ENCODE data around the gene ABCC2.
"Not testable (repeated sequence)": the region's sequence is repeated elsewhere in the genome, so short reads cannot be mapped to it uniquely, and the experiment has no call there.

The ABCC2 gene

GRCh38 chr10:99782447-99783286 lies at the start of gene ABCC2:
TSS of gene ABCC2 (plus strand) at chr10:99782640. CDS start at chr10:99782845, 205 bp downstream.
- no peak for DNase-seq

DNA sequence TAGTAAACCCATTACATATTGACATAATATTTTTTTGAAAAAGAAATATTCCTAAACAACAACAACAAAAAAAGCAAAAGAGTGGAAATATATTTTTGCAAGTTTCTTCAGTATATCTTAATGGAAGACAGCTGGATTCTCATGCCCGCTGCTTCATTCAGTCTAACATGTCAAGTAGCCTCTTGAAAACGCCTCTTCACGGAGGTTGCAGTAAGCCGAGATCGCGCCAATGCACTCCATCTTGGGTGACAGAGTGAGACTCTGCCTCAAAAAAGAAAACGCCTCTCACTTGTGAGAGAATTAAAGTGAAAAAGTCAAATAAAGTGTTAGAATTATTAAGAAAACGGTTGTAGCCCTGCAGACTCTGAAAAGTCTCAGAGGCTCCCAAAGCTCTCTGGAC lies 49.1 kb upstream of the ABCC2 start:
- no peak for DNase-seq

- not testable (repeated sequence) for DNase-seq
Observed at GRCh38 chr10:99734111-99734510, 48.3 kb upstream of the ABCC2 start.

- DNase-seq = no peak
Observed at GRCh38 chr10:99740260-99740659, 42.2 kb upstream of the ABCC2 start.

DNA sequence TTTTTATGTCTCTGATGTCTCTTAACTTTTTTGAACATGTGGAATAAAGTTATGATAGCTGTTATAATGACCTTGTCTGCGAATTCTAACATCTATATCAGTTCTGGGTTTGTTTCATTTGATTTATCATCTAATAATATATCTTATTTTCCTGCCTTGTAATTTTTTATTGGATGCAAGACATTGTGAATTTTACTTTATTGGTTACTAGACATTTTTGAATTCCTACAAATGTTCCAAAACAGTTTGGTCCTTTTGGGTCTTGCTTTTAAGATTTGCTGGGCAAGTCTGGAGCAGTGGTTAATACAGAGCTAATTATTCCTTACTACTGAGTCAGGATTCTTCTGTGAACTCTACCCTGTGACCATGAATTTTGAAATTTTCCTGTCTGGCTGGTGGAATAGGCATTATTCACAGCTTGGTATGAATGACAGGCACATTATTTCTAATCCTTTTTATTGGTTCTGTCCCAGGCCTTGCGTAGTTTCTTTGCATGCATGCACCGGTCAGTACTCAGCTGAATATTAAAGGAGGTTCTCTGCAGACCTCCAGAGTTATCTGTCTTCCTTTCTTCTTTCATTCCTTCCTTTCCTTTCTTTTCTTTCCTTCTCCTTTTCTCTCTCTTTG lies 41.4 kb upstream of the ABCC2 start:
- DNase-seq = no peak

DNA sequence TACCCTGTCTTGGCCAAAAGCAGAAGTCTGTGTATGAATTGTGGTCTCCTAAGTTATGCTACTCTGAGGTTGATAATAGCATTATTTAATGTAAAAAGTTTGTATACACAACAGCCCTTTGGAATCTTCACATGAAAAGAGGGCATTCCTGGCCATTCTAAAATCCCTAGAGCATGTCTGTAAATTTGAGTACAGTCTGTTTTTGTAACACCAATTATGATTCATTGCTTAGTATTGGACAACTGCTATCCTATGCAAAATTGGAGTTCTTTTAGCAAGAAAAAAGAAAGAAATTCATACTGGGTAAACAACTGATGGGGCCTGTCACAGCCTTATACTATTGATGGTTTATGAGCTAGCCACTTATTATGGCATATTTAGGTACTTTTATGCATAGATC lies 40.2 kb upstream of the ABCC2 start:
- DNase-seq = no peak

- no peak for DNase-seq
Observed at GRCh38 chr10:99742701-99743100, 39.7 kb upstream of the ABCC2 start.

GRCh38 chr10:99743841-99744240 lies 38.6 kb upstream of the ABCC2 start:
- no peak for DNase-seq

- not testable (repeated sequence) for DNase-seq
Observed at GRCh38 chr10:99746166-99746565, 36.3 kb upstream of the ABCC2 start.

DNA sequence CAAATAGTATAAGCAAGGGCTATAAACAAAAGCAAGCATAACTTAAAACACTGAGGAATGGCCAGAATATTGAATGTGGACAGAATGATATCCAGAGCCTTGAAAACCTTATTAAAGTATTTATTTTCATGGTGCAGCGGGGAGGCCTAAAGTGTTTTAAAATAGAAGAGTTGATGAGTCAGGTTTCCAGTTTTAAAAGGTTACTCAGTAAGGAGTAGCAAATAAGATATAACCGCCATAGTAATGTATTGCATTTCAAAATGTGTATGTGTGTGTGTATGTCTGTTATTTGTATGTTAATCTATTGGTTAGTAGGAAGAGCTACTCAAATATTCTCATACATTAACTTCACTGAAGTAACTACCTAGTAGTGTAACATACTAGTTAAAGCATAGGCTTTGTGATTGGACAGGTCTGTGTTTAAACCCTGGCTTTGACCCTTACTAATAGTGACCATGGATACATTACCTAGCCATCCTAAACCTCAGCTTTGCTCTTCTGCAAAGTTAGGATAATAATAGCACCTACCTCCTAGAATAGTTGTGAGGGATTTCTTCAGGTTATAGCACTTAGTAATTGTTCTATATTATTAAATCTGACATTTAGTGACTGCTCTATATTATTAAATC lies 33.5 kb upstream of the ABCC2 start:
- DNase-seq = no peak

DNA sequence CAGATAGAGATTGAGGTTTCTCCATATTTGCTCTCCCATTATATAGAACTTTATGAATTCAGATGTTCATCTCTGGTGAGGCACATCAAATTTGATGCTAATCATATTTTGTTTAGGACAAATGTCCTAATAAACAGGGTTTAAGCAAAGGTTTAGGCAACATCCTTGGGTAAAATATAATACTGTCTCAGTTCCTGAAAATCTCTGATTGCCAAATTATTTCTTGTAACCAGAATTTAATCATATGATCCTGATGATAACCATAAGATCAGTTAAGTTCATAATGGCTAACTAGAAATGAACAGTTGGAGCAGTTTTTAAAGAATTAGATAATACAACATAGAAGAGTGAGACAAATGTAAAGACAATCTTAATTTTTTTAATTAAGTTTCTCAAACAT lies 31.8 kb upstream of the ABCC2 start:
- DNase-seq = no peak

- no peak for DNase-seq
Observed at GRCh38 chr10:99754670-99755069, 27.8 kb upstream of the ABCC2 start.

GRCh38 chr10:99756159-99756558 lies 26.3 kb upstream of the ABCC2 start:
- DNase-seq = no peak

- no peak for DNase-seq
Observed at GRCh38 chr10:99758211-99758891, 24.1 kb upstream of the ABCC2 start.

DNA sequence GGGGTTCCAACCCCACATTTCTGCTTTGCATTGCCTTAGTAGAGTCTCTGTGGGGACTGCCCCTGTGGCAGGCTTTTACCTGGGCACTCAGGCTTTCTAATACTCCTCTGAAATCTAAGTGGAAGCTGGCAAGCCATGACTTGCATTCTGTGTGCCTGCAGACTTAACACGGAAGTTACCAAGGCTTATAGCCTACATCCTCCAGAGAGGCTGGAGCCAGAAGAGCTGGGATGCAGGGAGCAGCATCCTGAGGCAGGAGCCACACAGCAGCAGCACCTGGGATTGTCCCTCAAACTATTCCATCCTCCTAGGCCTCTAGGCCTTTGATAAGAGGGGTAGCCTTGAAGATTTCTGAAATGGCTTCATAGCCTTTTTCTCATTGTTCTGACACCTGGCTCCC lies 22.1 kb upstream of the ABCC2 start:
- no peak for DNase-seq

DNA sequence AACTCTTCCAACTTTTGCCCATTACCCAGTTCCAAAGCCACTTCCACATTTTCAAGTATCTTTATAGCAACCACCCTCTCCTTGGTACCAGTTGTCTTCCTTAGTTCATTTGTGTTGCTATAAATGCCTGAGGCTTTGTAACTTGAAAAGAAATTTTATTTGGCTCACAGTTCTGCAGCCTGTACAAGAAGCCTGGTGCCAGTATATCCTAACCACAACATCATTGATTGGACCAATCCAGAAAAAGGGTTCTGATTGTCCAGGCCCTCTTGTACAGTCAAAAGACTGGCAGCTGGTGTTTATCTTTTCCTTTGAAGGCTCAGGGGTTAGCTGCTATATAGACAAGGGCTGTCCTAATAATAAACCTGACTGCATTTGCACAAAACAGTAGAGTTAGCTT lies 21.1 kb upstream of the ABCC2 start:
- no peak for DNase-seq

GRCh38 chr10:99765672-99766301 lies 16.7 kb upstream of the ABCC2 start:
- DNase-seq = no peak

DNA sequence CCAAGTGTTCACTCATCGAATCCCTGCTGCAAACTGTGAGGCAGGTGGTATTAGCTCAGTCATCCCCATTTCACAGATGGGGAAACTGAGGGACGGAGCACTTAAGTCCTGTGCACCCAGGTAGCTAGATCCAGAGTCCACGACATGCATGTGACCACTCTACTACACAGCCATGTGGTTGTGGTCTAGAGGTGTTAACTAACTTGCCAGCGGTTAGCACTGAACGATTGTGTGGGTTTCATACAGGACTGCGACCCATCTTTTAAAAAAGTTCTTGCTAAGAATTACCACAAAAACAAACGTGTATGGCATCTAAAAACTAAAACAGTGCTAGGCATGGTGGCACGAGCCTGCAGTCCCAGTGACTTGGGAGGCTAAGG lies 16.1 kb upstream of the ABCC2 start:
- DNase-seq = no peak

GRCh38 chr10:99767901-99768300 lies 14.5 kb upstream of the ABCC2 start:
- no peak for DNase-seq

DNA sequence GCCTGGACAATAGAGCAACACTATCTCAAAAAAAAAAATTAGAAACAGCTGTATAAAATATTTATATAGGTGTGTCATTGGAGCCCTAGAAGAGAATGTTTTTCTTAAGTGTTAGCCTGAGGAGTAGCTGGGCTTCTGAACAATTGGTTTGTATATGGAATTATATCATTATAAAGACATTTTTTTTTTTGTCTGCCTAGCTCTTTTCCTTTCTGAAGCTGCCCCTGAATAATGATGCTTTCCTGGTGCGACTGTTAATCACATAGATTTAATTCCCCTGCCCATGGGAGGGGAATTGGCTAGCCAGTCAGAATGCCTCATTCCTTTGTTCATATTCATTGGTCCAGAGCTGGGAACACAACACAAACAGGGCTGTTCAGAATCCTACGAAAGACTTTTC lies 13.9 kb upstream of the ABCC2 start:
- DNase-seq = no peak

DNA sequence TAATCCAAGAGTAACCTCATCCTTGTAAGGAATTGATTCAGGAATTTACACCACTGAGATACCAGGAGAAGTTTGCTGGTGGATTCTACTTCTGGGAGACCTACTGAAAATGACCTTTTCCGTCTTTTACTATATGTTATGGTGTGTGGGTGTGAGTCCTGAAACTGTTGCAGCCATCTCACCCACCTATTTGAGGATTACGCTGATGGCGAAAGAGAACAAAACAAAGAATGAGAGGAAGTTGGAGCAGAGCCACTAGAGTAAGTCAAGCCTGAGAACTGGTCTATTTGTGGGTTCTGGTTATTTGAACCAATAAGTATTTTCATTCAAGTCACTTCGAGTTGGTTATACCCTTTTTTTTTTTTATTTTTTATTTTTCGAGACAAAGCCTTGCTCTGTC lies 12.7 kb upstream of the ABCC2 start:
- DNase-seq = no peak

GRCh38 chr10:99770408-99771045 lies 11.9 kb upstream of the ABCC2 start:
- DNase-seq = no peak

DNA sequence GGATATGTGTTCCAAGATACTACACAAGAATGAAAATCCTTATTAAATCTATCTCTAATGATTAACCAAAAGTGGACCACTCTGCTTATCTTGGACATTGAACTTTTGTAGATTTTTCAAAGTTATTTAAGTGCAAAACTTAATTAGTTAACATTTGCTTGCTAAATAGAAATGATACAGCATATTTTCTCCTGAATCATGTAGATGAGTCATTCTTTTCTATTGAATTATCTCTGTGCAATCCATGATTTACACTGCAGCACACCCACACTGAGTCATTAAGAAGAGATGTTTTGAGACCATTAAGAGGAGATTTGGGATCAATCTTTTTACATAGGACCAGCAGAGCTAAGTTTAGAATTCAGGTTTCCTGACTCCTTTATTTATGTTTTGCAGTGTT lies 6.6 kb upstream of the ABCC2 start:
- no peak for DNase-seq

Data from DMS153 (cell line).